ENCODE measurements around the gene SUFU. TPM values are rescaled to one million over a fixed set of nuclear protein-coding genes. Genes with fewer than 3 reads are reported as not detected.
A peak's percentile ranks its signal among the peaks of the same experiment; 100 is the strongest.

SUFU gene
- total and polyA plus RNA-seq, 8 donors, result 0.29 to 26.3 (median 3.7) TPM

DNA sequence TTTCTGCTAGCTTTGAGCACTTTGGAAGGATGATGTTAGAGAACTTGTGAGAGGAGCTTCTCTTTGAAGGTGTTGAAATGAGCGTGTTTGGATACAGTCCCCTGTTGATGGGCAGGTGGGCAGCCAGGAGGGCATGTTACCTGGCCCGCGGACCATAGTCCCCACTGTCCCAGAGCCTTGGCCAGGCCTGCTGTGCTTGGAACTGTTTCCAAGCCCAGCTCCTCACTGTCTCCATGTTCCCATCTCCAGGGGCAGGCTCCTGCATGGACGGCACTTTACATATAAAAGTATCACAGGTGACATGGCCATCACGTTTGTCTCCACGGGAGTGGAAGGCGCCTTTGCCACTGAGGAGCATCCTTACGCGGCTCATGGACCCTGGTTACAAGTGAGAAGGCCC, 113.3 kb downstream of the SUFU start:
- Histone ChIP-seq H3K36me3 (peaks cover 12 to 58% (median 40%) of the 10 kb centered on the region in 4 donors), H3K9me3 (no peaks in the 10 kb centered on the region), H3K4me3 (no peak overlapping the region), H3K4me1 (peaks cover 41 to 73% (median 54%) of the 10 kb centered on the region in 4 donors), H3K27ac (peak overlapping the region in 3 of 5 donors; percentile 40 to 55 (median 41)), H3K27me3 (no peaks in the 10 kb centered on the region)
- WGBS, 5 donors, result 89 to 97% (median 95%) methylated on average over 9 of the region's 9 CpGs
- intact Hi-C loops (cut with DNase I; ENCODE audit: low total_unique reads), result no loop called here
- DNase-seq, result no peak
- no peak for TF ChIP-seq POLR2AphosphoS5 (IDR thresholded peaks at IDR 0.05)
- TF ChIP-seq EP300 (IDR thresholded peaks at IDR 0.05), result no peak
- no peak for TF ChIP-seq CTCF (IDR thresholded peaks at IDR 0.05)
- TF ChIP-seq POLR2A (IDR thresholded peaks at IDR 0.05), result no peak

- Histone ChIP-seq H3K9me3 (no peaks in the 10 kb centered on the region), H3K27me3 (no peaks in the 10 kb centered on the region), H3K4me3 (no peak overlapping the region), H3K36me3 (peaks cover 12 to 55% (median 40%) of the 10 kb centered on the region in 4 donors), H3K4me1 (peaks cover 40 to 70% (median 55%) of the 10 kb centered on the region in 4 donors), H3K27ac (no peak overlapping the region)
- WGBS, 5 donors, result 88 to 94% (median 90%) methylated on average over 8 of the region's 8 CpGs
- intact Hi-C loops (cut with DNase I; ENCODE audit: low total_unique reads), result no loop called here
- DNase-seq, result no peak
- no peak for TF ChIP-seq EP300 (IDR thresholded peaks at IDR 0.05)
- no peak for TF ChIP-seq POLR2A (IDR thresholded peaks at IDR 0.05)
- no peak for TF ChIP-seq CTCF (IDR thresholded peaks at IDR 0.05)
- no peak for TF ChIP-seq POLR2AphosphoS5 (IDR thresholded peaks at IDR 0.05)
Measured at GRCh38 chr10:102617816-102618215, 114.0 kb downstream of the SUFU start.

DNA sequence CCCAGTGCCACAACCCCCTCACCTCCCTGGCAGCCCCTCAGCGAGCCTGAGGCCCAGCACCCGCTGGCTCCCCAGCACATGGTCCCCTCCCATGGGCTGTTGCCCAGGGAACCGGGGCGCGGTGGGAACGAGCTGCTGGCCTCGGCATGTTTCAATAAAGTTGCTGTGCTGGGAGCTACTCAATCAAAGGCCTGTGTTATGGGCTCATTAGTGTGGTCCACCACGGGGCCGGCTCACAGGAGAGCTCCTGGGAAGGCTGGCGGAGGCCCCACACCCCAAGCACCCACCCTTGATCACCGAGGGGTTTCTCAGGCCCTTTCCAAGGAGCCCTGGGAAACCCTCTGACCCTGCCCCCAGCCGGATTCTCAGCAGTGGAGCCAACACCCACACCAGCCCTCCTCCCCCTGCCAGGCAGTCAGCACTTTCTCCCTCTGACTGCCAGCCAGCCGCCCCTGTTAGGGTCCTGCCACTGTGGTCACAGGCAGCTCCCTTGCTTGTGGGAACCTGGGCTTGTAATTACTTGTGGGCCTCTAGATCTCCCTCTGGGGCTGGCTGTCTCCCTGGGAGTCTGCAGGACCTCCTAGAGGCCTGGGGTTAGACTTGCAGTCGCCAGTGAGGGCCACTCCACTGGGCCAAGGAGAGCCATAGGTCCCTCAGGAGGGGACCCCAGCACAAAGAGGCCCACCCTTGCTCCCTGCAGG, 115.7 kb downstream of the SUFU start:
- Histone ChIP-seq H3K27ac (peak overlapping the region in 3 of 5 donors; percentile 38 to 69 (median 68)), H3K27me3 (no peaks in the 10 kb centered on the region), H3K9me3 (no peaks in the 10 kb centered on the region), H3K36me3 (peaks cover 12 to 46% (median 40%) of the 10 kb centered on the region in 4 donors), H3K4me1 (peaks cover 40 to 66% (median 51%) of the 10 kb centered on the region in 4 donors), H3K4me3 (no peak overlapping the region)
- no peak for DNase-seq
- no peak for TF ChIP-seq POLR2A (IDR thresholded peaks at IDR 0.05)
- TF ChIP-seq POLR2AphosphoS5 (IDR thresholded peaks at IDR 0.05), result no peak
- TF ChIP-seq CTCF (IDR thresholded peaks at IDR 0.05), result no peak
- TF ChIP-seq EP300 (IDR thresholded peaks at IDR 0.05), result no peak
- intact Hi-C loops (cut with DNase I; ENCODE audit: low total_unique reads), result no loop called here
- WGBS, 5 donors, result 64 to 77% (median 68%) methylated on average over 11 to 14 of the region's 14 CpGs

DNA sequence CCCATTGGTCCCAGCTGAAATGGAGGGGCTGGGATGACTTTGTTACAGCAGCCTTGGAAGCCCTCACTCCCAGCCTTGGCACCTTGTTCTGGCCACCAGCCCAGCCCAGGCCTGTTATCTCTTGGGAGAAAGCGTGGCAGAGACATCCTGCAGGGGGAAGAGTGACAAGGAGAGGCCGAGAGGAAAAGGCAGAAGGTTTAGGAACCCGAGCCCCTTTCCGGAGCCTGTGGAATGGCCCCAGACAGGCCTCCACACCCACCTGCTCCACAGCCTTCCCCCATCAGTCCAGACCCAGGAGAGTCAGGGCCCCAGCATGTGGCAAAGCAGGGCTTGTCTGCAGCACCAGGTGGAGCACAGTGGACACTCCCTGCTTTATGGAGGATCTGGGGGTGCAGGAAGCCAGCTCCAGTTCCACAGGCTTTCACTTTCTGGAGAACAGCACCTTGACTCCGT, 116.4 kb downstream of the SUFU start:
- intact Hi-C loops (cut with DNase I; ENCODE audit: low total_unique reads), result no loop called here
- H3K4me3 ChIP-seq, result no peak overlapping the region
- H3K27ac ChIP-seq, result peak overlapping the region in 4 of 5 donors; percentile 38 to 69 (median 62)
- H3K4me1 ChIP-seq, result peaks cover 35 to 69% (median 55%) of the 10 kb centered on the region in 4 donors
- DNase-seq, result peak in 1 of 2 donors; percentile 57
- no peaks in the 10 kb centered on the region for H3K9me3 ChIP-seq
- H3K27me3 ChIP-seq, result no peaks in the 10 kb centered on the region
- 30 to 44% (median 32%) methylated on average over 4 to 5 of the region's 5 CpGs for WGBS, 5 donors
- peaks cover 12 to 44% (median 39%) of the 10 kb centered on the region in 4 donors for H3K36me3 ChIP-seq
- no peak for TF ChIP-seq POLR2AphosphoS5 (IDR thresholded peaks at IDR 0.05)
- TF ChIP-seq EP300 (IDR thresholded peaks at IDR 0.05), result no peak
- TF ChIP-seq CTCF (IDR thresholded peaks at IDR 0.05), result no peak
- TF ChIP-seq POLR2A (IDR thresholded peaks at IDR 0.05), result no peak

Data from stomach (tissue), 9 donors.